ENCODE results near the gene EIF4A3. TPM values are rescaled to one million over a fixed set of nuclear protein-coding genes. Genes with fewer than 3 reads are reported as not detected.

Gene EIF4A3
- total RNA-seq, 1 experiment from 2014 or later = 160 TPM

GRCh38 chr17:80086081-80086480, 60.8 kb downstream of the EIF4A3 start:
- TF ChIP-seq ZNF423 (CRISPR knock-in tag; IDR thresholded peaks at IDR 0.05) (no peak), CBFB (CRISPR knock-in tag; IDR thresholded peaks at IDR 0.05; ENCODE audit: low read depth) (no peak), CREB1 (CRISPR knock-in tag; IDR thresholded peaks at IDR 0.05) (no peak), ATF2 (CRISPR knock-in tag; IDR thresholded peaks at IDR 0.05; ENCODE audit: borderline replicate concordance, low read depth) (no peak), EMX1 (CRISPR knock-in tag; IDR thresholded peaks at IDR 0.05) (no peak), ERG (CRISPR knock-in tag; IDR thresholded peaks at IDR 0.05) (no peak), STAT6 (CRISPR knock-in tag; conservative IDR thresholded peaks at IDR 0.05; ENCODE audit: low read depth) (no peak), ATF1 (CRISPR knock-in tag; IDR thresholded peaks at IDR 0.05) (no peak), KAT7 (CRISPR knock-in tag; IDR thresholded peaks at IDR 0.05; ENCODE audit: borderline replicate concordance) (no peak)
- Mint-ChIP-seq H3K4me3 (no peak overlapping the region), H3K27me3 (ENCODE audit: low read depth) (no peaks in the 10 kb centered on the region), H3K4me1 (no peaks in the 10 kb centered on the region), H3K9me3 (no peaks in the 10 kb centered on the region), H3K36me3 (no peaks in the 10 kb centered on the region), H3K27ac (no peak overlapping the region)
- no peak for ATAC-seq
- ChIA-PET CTCF (interaction anchor here (1.5 to 7.1 kb wide), 3 partner anchors 15 to 105 kb away, joined by 3 to 72 read pairs (median 42); partner anchors contain the start of gene GAA), POLR2A (interaction anchor here (0.7 kb wide), 1 partner anchor 68 kb away, joined by 14 read pairs; no protein-coding TSS in a partner anchor)
- no peak for DNase-seq (ENCODE audit: low spot score)

- H3K27ac Mint-ChIP-seq = no peak overlapping the region
- H3K27me3 Mint-ChIP-seq (ENCODE audit: low read depth) = no peaks in the 10 kb centered on the region
- CTCF ChIA-PET = interaction anchor here (1.3 to 7.1 kb wide), 3 partner anchors 40 to 77 kb away, joined by 3 to 72 read pairs (median 33); no protein-coding TSS in a partner anchor
- no peak for TF ChIP-seq E2F5 (CRISPR knock-in tag; IDR thresholded peaks at IDR 0.05)
- TF ChIP-seq ELF4 (CRISPR knock-in tag; IDR thresholded peaks at IDR 0.05; ENCODE audit: low read depth) = no peak
- POLR2A ChIA-PET = no interaction called here
- H3K36me3 Mint-ChIP-seq = no peaks in the 10 kb centered on the region
- H3K4me1 Mint-ChIP-seq = peaks cover 8% of the 10 kb centered on the region; the same call in 1 of the 2 replicates
- DNase-seq (ENCODE audit: low spot score) (no peak), ATAC-seq (no peak)
- H3K4me3 Mint-ChIP-seq = no peak overlapping the region
- no peaks in the 10 kb centered on the region for H3K9me3 Mint-ChIP-seq
Observed at GRCh38 chr17:80084773-80085172, 62.2 kb downstream of the EIF4A3 start.

Small RNAs within 50 kb of the gene (microRNA-seq; reads per million reads assigned to microRNA genes)
- not detected for gene MIR1268B (ENCODE audit: borderline number of aligned reads)

Other genes starting within 250 kb of the EIF4A3 start
- gene TBC1D16, start 111.3 kb downstream of the EIF4A3 start, total RNA-seq (2021) = 89.8 to 96.1 TPM (median 90.4 TPM) in 3 replicates
- 15.1 to 16.3 TPM (median 15.2 TPM) in 3 replicates for gene CCDC40, start 110.5 kb downstream of the EIF4A3 start, total RNA-seq (2021)
- 91.6 to 97.7 TPM (median 93.9 TPM) in 3 replicates for gene GAA, start 45.5 kb downstream of the EIF4A3 start, total RNA-seq (2021)
- 0.18 to 0.83 TPM (median 0.25 TPM) in 3 replicates for gene CARD14, start 22.9 kb upstream of the EIF4A3 start, total RNA-seq (2021)
- 22.0 to 27.7 TPM (median 22.0 TPM) in 3 replicates for gene SGSH, start 73.2 kb upstream of the EIF4A3 start, total RNA-seq (2021)
- gene SLC26A11, start 73.3 kb upstream of the EIF4A3 start, total RNA-seq (2021) = 19.1 to 26.4 TPM (median 23.5 TPM) in 3 replicates
- gene RNF213, start 113.7 kb upstream of the EIF4A3 start, total RNA-seq (2021) = 70.3 to 72.6 TPM (median 70.5 TPM) in 3 replicates